Left kidney (tissue), 2 donors: ENCODE measurements around the gene CELF5. TPM values are rescaled to one million over a fixed set of nuclear protein-coding genes. Genes with fewer than 3 reads are reported as not detected.
"Not testable (repeated sequence)": the region's sequence is repeated elsewhere in the genome, so short reads cannot be mapped to it uniquely, and the experiment has no call there.

Source experiments
- DNase-seq: peaks from one replicate; pipeline ENCODE4 v3.0.0-alpha.2; 2013
- polyA plus RNA-seq: library from polyadenylated mRNA; unstranded; fragments of 120-200 nt; gene quantifications from one replicate; pipeline ENCODE4 v1.2.1, GENCODE V29; 2013; ENCODE audit not compliant: insufficient read length

CELF5 gene
- polyA plus RNA-seq, 1 donor, result 0.96 TPM

- DNase-seq, result no peak
Observed at GRCh38 chr19:3320853-3321252, 96.4 kb downstream of the CELF5 start.

GRCh38 chr19:3321696-3322095 is 97.2 kb downstream of the CELF5 start:
- DNase-seq, result no peak

GRCh38 chr19:3322199-3322978 is 97.9 kb downstream of the CELF5 start:
- DNase-seq, result no peak

- no peak for DNase-seq
Observed at GRCh38 chr19:3323026-3323425, 98.6 kb downstream of the CELF5 start.

GRCh38 chr19:3323658-3324057 is 99.2 kb downstream of the CELF5 start:
- DNase-seq, result no peak

- no peak for DNase-seq
Observed at GRCh38 chr19:3324405-3324856, 100.0 kb downstream of the CELF5 start.

- no peak for DNase-seq
Observed at GRCh38 chr19:3325451-3325850, 101.0 kb downstream of the CELF5 start.

GRCh38 chr19:3328743-3329142 is 104.3 kb downstream of the CELF5 start:
- DNase-seq, result no peak

- no peak for DNase-seq
Observed at GRCh38 chr19:3330047-3330446, 105.6 kb downstream of the CELF5 start.

GRCh38 chr19:3332232-3332631 is 107.8 kb downstream of the CELF5 start:
- not testable (repeated sequence) for DNase-seq

GRCh38 chr19:3333020-3333583 is 108.6 kb downstream of the CELF5 start:
- no peak for DNase-seq

- DNase-seq, result no peak
Observed at GRCh38 chr19:3333662-3334061, 109.2 kb downstream of the CELF5 start.

- DNase-seq, result not testable (repeated sequence)
Observed at GRCh38 chr19:3334749-3335430, 110.4 kb downstream of the CELF5 start.

GRCh38 chr19:3335431-3336350 is 111.2 kb downstream of the CELF5 start:
- no peak for DNase-seq

- DNase-seq, result no peak
Observed at GRCh38 chr19:3336351-3336679, 111.9 kb downstream of the CELF5 start.

- DNase-seq, result no peak
Observed at GRCh38 chr19:3336680-3337523, 112.4 kb downstream of the CELF5 start.

GRCh38 chr19:3338541-3339181 is 114.2 kb downstream of the CELF5 start:
- no peak for DNase-seq

GRCh38 chr19:3340340-3340739 is 115.9 kb downstream of the CELF5 start:
- no peak for DNase-seq

- no peak for DNase-seq
Observed at GRCh38 chr19:3342246-3342645, 117.8 kb downstream of the CELF5 start.

GRCh38 chr19:3342962-3343361 is 118.5 kb downstream of the CELF5 start:
- not testable (repeated sequence) for DNase-seq
